HG02870 (cell line): Measurements from ENCODE around the gene IFNGR2.
"Not testable (repeated sequence)": the region's sequence is repeated elsewhere in the genome, so short reads cannot be mapped to it uniquely, and the experiment has no call there.

Source experiments
- ATAC-seq: cut with Tn5 transposase; IDR thresholded peaks from one replicate; pipeline ENCODE4 v1.9.1; 2021; ENCODE audit warnings: mild to moderate bottlenecking, moderate library complexity; ENCODE audit not compliant: unreplicated experiment

The IFNGR2 gene

DNA sequence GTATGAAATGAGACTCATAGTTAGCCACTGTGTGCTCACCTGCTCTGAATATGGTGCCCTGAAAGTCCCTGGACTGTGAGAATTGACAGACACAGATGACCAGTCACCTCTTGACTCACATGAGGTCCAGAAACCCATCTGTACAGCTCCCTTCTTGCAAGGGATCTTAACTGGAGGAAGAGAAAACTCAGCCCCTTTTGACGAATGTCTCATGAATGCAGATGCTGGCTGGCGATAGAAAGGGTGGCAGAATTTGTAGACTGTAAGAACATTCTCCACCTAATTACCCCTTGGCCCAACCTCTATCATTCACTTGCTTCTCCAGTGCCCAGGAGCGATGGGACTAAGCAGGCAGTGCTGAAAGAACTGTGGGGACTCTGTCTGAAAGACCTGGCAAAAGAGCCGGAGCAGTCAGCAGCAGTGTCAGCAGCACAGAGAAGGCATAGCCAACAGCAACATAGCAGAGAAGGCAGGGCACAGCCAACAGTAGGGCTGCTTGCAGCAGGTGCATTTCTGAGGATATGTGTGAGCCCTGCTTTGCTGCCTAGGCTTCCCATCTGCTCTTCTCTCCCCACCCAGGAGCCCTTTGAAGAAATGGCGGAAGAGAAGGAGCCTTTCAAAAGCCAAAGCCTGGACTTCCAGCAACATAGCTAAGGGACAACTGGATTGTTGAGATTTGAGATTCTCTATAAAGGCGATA lies 25.8 kb upstream of the IFNGR2 start:
- no peak for ATAC-seq

GRCh38 chr21:33378081-33378480 lies 25.1 kb upstream of the IFNGR2 start:
- no peak for ATAC-seq

DNA sequence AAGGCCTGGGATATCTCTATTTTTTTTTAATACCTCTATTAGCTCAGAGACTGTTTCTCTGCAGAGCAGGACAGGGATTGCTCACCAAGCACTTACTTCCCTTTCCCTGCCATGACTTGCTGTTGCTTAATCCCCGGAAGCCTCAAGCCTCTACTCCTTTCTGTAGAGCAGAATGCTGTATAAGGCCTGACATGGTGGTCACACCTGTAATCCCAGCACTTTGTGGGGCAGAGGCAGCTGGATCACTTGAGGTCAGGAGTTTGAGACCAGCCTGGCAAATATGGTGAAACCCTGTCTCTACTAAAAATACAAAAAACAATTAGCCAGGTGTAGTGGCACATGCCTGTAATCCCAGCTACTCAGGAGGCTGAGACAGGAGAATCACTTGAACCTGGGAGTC lies 23.3 kb upstream of the IFNGR2 start:
- ATAC-seq, result not testable (repeated sequence)

DNA sequence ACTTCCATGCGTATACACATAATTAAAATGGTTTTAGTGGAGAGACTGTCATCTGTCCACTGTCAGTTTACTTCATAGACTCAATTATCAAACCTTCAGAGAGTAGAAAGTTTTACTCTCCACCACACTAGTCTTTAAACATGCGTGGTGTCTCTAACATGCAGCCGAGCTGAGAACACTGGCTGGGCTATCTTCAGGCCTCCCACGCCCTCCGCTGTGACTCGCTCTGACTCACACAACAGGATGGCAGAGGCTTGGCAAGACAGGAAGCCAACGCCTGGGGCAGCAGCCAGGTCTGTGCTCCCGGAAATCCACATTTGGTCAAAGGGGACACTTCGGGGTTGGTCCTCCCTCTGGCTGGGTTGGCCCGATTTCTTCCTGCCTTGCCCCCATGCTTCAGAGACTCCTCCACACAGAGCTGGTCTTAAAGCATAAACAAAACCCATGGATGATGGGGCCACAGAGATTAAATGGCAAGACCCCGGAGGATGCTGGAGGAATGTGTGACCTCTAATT lies 22.7 kb upstream of the IFNGR2 start:
- peak; percentile 47 for ATAC-seq

GRCh38 chr21:33381381-33381780 lies 21.8 kb upstream of the IFNGR2 start:
- ATAC-seq, result not testable (repeated sequence)

DNA sequence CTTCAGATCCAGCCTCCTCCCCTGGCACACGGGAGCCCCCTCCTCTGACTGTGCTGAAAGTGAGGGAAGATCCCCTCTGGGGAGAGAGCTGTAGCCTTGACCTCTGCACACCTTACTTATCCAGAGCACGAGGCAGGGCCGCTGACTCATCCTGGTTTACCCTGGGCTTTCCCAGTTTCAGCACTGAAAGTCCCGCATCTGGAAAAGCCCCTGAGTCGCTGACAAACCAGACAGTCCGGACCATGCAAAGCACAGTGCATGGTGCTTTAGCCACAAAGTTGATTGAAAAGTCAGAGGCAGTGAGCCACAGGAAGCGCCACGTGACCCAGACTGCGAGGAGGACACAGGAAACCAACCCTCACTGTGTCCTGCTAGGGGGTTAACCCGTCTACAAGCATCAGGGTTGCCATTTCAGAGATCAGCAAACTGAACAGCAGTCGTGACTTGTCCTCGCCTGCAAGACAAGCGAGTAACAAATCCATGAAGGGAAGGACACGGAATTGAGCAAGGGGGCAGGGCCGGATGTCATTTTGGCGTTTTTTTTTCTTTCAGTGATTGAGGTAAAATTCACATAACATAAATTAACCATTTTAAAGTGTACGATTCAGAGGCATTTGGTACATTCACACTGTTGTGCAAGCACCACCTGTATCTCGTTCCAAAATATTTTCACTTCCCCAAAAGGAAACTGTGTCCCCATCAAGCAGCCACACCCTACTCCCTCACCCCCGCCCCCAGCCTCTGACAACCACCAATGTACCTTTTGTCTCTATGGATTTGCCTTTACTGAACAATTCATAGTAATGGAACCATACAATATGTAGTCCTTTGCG lies 19.9 kb upstream of the IFNGR2 start:
- peak; percentile 78 for ATAC-seq

DNA sequence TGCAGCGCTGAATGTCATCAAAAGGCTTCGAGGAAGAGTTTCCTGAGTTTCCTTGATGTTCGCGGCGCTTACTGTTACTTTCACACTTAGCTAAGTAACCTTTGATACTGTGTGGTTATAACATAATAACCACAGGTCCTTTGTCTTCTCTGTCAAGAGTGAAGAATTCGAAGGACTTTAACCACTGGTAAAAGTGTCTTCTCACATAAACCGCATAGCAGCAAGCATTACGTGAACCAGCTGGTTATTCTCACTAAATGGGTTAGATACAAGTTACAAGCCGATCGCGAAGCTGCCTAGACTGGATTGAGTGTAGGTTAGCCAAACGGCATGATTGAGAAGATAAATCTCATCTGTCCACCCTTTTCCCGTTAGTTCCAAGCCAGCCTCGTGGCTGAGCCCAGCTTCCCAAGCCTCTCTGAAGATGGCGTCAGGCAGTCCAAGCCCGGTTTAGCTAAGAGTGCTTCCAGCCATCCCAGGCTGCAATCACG lies 18.3 kb upstream of the IFNGR2 start:
- no peak for ATAC-seq

DNA sequence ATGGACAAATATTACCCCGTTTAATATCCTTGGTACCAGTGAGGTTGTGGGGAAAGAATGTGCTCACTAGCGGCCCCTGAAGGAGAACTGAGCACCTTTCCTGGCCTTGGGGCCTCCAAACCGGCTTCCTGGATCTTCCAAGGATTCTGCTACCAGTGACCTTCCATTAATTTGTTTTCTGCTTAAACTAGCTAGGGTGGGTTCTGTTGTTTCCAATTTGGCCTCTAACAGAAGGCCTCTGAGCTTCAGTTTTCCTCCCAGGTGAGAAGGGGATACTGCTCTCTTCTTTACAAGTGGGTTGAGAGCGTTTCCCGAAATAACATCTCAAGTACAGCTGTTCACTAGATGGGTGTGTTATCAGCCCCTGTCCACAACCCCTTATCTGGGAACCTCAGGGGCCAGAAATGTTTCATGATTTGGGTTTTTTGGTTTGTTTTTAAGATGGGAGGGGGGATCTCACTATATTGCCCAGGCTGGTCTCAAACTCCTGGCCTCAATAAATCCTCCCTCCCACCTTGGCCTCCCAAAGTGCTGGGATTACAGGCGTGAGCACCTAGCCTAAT lies 16.9 kb upstream of the IFNGR2 start:
- ATAC-seq, result no peak

DNA sequence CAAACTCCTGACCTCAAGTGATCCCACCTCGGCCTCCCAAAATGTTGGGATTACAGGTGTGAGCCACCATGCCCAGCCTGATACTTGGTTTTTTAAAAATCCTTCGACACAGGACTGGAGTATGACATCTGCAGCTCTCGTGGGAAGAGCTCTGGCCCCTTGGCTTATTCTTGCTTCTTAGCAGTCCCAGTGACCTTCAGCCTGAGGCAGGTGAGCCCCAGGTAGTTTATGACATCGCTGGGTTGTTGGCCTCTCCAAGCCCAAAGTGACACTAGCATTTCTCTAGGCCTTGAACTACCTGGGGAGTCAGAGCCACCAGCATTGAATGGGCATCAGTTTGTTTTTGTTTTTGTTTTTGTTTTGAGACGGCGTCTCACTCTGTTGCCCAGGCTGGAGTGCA lies 15.9 kb upstream of the IFNGR2 start:
- ATAC-seq, result no peak

DNA sequence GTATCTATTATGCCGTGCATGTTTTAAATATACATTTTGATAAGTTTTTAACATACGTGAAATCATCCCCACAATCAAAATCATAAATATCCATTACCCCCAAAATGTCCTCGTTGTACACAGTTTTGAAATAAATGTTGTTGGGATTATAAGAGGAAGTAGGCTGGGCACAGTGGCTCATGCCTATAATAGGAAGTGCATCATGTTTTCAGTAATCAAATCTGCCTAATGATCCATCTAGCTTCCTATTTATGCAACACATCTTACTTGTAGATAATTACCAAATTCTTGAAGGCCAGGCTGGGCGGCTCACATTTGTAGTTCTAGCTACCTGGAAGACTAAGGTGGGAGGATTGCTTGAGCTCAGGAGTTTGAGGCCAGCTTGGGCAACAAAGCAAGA lies 15.0 kb upstream of the IFNGR2 start:
- ATAC-seq, result no peak

GRCh38 chr21:33390479-33390878 lies 12.7 kb upstream of the IFNGR2 start:
- no peak for ATAC-seq

- no peak for ATAC-seq
Observed at GRCh38 chr21:33391656-33392055, 11.6 kb upstream of the IFNGR2 start.

- no peak for ATAC-seq
Observed at GRCh38 chr21:33392284-33392985, 10.8 kb upstream of the IFNGR2 start.

- no peak for ATAC-seq
Observed at GRCh38 chr21:33393348-33393747, 9.9 kb upstream of the IFNGR2 start.

- ATAC-seq, result no peak
Observed at GRCh38 chr21:33394260-33394659, 9.0 kb upstream of the IFNGR2 start.

DNA sequence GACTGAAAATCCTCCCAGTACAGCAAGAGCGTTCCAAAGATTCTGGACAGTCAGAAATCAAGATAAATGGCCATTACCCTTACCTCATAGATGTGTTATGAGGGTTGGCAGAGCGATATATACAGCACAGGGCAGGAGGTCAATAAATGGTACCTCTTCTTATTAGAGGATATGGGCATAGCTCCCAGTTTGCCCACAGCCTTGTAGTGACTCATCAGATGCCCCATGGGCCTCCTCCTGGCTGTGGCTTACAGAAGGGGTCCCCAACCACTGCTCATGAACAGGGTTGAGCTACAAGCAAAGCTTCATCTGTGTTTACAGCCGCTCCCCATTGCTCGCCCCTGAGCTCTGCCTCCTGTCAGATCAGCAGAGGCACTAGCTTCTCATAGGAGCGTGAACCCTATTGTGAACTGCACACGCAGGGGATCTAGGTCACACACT lies 7.3 kb upstream of the IFNGR2 start:
- no peak for ATAC-seq

DNA sequence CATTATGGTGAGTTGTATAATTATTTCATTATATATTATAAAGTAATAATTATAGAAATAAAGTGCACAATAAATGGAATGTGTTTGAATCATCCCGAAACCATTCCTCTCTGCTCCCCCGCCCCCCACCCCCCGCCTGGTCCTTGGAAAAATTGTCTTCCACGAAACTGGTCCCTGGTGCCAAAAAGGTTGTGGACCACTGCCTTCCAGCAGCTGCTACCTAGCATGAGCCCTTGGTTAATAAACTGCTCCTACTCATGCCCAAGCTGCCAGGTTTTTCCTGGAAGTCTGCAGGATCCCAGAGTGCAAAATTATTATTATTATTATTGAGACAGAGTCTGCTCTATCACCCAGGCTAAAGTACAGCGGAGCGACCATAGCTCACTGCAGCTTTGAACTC lies 6.8 kb upstream of the IFNGR2 start:
- no peak for ATAC-seq

- no peak for ATAC-seq
Observed at GRCh38 chr21:33396951-33397350, 6.3 kb upstream of the IFNGR2 start.

DNA sequence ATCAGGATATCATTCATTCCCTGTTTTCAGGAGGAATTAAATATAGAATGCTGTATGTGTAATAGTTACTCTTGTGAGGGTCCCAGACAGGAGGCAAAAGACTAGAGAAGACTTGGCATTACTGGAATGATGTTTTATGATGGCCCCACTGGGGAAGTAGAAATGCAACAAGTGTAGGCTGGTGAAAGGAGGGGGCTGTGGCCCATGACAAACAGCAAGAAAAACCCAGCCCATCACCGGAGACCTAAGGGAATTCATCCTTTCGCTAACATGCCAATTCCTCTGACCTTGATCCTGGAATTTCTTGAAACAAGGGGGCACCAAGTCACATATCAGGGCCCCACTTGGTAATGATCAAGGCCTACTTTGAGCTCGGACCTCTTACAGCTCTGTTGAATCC lies 5.5 kb upstream of the IFNGR2 start:
- no peak for ATAC-seq

DNA sequence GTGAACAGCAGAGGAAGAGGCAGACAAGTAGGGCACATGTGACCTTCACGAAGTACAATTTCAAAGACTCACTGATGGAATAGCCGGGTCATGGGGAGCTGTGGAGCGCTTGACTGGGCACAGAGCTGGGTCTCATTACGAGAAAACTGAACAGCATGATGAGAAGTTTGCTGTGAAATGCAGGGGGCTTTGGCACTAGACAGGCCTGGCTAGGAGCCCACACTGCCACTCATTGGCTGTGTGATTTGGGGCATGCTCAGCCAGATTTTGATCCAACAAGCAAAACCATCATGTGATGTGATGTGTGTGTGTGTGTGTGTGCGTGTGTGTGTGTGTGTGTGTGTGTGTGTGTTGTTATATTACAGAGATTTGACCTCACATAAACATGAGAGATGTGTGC lies 4.9 kb upstream of the IFNGR2 start:
- no peak for ATAC-seq

- ATAC-seq, result no peak
Observed at GRCh38 chr21:33401630-33401992, 1.6 kb upstream of the IFNGR2 start.
